ENCODE results near the gene SND1.

DNA sequence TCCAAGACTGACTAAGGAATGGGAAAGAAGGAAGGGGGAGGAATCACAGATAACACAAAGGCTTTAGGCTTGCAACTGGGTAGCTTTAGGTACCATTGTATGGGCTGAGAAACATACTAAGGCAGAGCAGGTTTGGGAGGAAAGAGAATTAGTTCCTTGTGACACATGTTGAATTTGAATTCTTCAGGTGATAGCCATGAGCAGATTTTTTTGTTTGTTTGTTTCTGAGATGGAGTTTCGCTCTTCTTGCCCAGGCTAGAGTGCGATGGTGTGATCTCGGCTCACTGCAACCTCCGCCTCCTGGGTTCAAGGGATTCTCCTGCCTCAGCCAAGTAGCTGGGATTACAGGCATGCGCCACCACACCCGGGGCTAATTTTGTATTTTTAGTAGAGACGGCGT lies 4.4 kb upstream of the SND1 start:
- TF ChIP-seq, protein P1, sequence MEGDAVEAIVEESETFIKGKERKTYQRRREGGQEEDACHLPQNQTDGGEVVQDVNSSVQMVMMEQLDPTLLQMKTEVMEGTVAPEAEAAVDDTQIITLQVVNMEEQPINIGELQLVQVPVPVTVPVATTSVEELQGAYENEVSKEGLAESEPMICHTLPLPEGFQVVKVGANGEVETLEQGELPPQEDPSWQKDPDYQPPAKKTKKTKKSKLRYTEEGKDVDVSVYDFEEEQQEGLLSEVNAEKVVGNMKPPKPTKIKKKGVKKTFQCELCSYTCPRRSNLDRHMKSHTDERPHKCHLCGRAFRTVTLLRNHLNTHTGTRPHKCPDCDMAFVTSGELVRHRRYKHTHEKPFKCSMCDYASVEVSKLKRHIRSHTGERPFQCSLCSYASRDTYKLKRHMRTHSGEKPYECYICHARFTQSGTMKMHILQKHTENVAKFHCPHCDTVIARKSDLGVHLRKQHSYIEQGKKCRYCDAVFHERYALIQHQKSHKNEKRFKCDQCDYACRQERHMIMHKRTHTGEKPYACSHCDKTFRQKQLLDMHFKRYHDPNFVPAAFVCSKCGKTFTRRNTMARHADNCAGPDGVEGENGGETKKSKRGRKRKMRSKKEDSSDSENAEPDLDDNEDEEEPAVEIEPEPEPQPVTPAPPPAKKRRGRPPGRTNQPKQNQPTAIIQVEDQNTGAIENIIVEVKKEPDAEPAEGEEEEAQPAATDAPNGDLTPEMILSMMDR (IDR thresholded peaks at IDR 0.05) = no peak
- TF ChIP-seq POLR2A (IDR thresholded peaks at IDR 0.05) = no peak

Data from right lobe of liver (tissue), 4 donors.